HTERT RPE-1 (cell line): ENCODE results near the gene PADI2.

ENCODE experiments used
- in situ Hi-C: fragments of 300-500 bp; cut with MboI; formaldehyde crosslinking; loops from 4 replicates; pipeline ENCODE4 v1.14.3; 2020; ENCODE audit warnings: low sequenced_read_pairs

Gene PADI2

DNA sequence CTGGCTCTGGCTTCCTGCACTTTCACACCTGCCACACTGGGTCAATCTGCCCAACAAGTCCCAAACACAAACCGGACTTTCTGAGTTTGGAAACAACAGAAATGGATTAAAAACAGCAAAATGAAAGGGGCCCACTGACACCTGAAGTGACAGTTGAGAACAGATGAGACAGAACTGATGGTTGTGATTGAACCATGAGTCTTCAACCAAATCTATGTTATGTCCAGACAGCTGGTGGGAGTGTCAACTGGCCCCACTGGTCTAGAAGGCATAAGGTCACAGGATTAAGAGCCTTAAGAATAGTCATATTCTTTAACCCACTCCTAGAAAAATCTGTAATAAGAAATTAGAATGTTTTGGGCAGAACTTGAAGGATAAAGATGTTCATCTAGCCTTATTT, 94.5 kb downstream of the PADI2 start:
- in situ Hi-C loops, result no loop called here

DNA sequence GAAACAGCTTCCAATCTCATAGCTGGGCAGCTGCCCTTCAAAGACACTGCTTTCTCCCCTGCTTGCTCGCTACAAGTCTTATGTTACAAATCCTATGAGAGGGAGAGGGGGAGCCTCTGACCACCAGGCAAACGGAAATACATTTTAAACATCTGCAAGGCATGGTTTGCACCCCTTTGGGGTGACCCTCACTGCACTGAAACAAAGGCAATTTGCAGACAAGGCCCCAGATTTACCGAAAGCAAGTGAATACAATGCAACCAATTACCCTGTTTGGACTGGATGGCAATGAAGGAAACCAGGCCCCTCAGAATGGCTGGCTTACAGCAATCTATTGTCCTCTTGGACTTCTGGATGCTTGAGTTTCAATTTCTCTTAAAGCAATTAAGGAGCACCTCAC, 95.7 kb downstream of the PADI2 start:
- in situ Hi-C loops, result no loop called here

DNA sequence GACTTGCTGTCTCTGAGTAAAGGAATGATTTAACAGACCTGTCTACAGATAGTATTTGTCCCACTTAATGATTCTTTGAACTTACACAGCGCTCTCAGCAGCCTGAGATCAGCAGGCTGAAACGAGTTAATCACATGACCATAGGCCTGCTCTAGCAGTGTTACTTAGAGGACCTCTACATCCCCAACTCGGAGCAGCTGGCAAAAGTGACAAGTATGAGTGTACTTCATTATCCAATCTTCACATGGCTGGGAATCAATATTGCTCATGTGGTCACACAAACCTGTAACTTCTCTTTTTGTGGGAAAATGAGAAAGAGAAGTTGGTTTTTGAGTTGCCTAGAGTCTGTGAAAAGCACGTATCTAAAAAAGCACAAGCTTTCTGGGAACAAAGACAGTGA, 96.1 kb downstream of the PADI2 start:
- in situ Hi-C loops, result no loop called here

DNA sequence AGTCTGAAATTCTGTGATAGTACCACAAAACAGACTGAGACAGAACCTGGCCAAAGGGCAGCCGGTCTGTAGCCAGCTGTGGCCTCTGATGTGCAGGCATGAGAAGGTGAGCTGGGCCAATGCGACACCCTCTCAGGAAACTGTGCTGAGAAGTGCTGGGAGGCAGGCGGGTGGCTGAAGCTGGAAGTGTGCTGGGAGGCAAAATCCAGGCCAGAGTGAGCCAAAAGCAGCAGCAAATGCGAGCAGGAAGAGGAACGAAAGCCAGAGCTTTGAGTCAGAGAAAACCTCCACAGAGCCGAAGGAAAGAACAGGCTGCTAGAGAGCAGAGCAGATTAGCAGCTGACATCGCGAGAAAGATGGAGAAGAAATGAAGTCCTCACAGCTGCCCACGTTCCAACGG, 97.4 kb downstream of the PADI2 start:
- in situ Hi-C loops, result no loop called here

DNA sequence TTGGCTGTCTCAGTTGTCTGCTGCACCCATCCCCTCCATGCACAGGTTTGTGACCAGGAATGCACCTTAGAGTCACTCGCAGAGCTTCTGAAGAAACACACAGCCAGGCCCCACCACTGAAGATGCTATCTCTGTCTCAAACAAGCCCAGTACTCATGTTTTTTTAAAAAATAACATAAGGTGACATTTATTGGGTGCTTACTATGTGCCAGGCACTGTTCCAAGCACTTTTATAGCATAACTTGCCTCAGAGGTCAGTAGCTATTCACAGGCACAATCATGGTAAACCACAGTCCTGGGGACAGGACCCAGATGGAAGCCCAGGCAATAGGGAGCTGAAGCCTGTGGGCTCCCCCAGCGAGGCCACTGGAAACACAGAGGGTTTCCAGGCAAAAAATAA, 98.7 kb downstream of the PADI2 start:
- in situ Hi-C loops, result no loop called here

DNA sequence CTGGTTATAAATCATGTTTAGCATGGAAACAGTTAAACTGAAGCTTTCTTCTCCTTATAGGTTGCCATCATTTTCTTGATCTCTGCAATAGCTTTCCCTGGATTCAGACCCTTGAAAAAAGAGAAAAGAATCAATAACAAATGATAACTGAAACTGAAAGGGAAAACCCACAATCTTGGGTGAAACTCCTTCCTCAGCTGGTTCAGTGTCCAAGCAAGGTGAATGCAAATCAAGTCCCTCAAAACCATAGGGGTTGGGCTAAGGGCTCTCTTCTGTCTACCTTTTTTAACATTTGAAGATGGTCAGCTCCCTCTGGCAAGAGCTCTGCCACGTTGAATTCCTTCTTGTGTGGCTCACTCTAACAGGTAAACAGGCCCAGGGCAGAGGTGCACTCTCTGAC, 100.4 kb downstream of the PADI2 start:
- in situ Hi-C loops, result no loop called here

DNA sequence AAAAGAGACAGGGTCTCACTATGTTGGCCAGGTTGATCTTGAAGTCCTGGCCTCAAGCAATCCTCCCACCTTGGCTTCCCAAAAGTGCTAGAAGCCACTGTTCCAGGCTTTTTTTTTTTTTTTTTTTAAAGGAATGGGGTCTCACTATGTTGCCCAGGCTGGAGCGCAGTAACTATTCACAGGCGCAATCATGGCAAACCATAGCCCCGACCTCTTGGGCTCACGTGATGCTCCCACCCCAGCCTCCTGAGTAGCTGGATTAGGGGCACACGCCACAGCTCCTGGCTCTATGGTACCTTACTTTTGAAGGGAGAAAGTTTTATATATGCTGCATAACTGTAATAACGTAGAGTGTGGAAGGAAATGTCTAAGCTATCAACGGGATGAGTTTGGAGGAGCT, 101.8 kb downstream of the PADI2 start:
- in situ Hi-C loops, result no loop called here
